B cell (primary cell): ENCODE measurements around the gene CTNND1.

Source experiments
- CTCF ChIP-seq: fragments of 200-600 bp; IDR thresholded peaks from one replicate; pipeline ENCODE4 v1.8.0; 2022; ENCODE audit warnings: antibody characterized with exemption, mild to moderate bottlenecking
- EZH2 ChIP-seq: IDR thresholded peaks from 2 replicates; pipeline ENCODE4 v1.6.1; 2012; ENCODE audit warnings: borderline replicate concordance, low read depth, mild to moderate bottlenecking, moderate library complexity, low read length; ENCODE audit not compliant: insufficient read depth, poor library complexity, severe bottlenecking

- no peak for TF ChIP-seq CTCF
- no peak for TF ChIP-seq EZH2
Observed at GRCh38 chr11:57761301-57762234, at the start of gene CTNND1.
